Stomach smooth muscle (tissue), 2 donors: ENCODE results near the gene UQCRC1.

ENCODE experiments used
- H3K27ac ChIP-seq: one replicate; pipeline ENCODE4 v1.7.0; 2013; ENCODE audit warnings: mild to moderate bottlenecking, low read length, inconsistent platforms
- H3K27me3 ChIP-seq, 2 donors: one replicate each; pipeline ENCODE4 v1.7.0; 2013; ENCODE audit warnings: low read length in 2 of 2; ENCODE audit not compliant: insufficient read depth in 2 of 2, control insufficient read depth in 1 of 2
- H3K36me3 ChIP-seq, 2 donors: one replicate each; pipeline ENCODE4 v1.7.0; 2013; ENCODE audit warnings: low read length in 2 of 2; ENCODE audit not compliant: control insufficient read depth in 2 of 2, insufficient read depth in 2 of 2
- H3K4me1 ChIP-seq: one replicate; pipeline ENCODE4 v1.7.0; 2013; ENCODE audit warnings: low read length; ENCODE audit not compliant: control insufficient read depth, insufficient read depth
- H3K4me3 ChIP-seq, 2 donors: one replicate each; pipeline ENCODE4 v1.7.0; 2013; ENCODE audit warnings: low read length in 2 of 2
- H3K9ac ChIP-seq, 2 donors: one replicate each; pipeline ENCODE4 v1.7.0; 2013; ENCODE audit warnings: low read length in 2 of 2, mild to moderate bottlenecking in 1 of 2
- H3K9me3 ChIP-seq, 2 donors: one replicate each; pipeline ENCODE4 v1.7.0; 2013; ENCODE audit warnings: low read length in 2 of 2; ENCODE audit not compliant: control insufficient read depth in 2 of 2
- donor health status: healthy.
- donor health status: Pancreatic carcinoma.

The UQCRC1 gene

DNA sequence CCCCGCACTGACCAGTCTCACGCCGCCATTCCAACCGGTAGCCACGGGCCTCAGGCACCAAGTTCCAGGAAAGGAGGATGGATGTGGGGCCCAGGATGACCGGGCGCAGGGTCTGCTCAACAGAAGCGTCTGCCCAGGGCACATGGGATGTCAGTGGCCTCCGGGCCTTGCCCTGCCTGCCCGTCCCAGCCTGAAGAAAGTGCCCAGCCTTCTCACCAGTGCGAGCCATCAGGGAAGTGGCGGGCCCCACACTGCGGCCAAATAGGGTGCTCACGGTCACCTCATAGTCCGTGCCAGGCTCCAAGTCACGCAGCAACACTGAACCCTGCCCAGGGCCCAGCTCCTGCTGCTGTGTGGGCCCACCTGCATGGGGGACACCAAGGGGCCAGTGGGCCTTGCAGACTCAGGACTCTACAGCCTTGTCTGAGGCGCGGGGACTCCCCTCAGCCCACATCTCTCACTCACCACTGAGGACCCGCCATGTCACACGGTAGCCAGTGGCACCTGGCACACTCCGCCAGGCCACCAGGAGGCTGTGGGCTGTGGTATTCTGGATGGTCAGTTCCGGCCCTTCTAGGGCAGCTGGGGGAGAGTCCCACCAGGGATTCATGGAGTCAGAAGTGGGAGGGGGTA, 17.4 kb downstream of the UQCRC1 start:
- Histone ChIP-seq H3K27me3 (peaks cover 0 to 2% of the 10 kb centered on the region in 2 donors), H3K36me3 (peaks cover 0 to 3% of the 10 kb centered on the region in 2 donors), H3K9me3 (no peaks in the 10 kb centered on the region), H3K4me1 (peaks cover 25% of the 10 kb centered on the region), H3K27ac (no peak overlapping the region), H3K4me3 (no peak overlapping the region), H3K9ac (no peak overlapping the region)

DNA sequence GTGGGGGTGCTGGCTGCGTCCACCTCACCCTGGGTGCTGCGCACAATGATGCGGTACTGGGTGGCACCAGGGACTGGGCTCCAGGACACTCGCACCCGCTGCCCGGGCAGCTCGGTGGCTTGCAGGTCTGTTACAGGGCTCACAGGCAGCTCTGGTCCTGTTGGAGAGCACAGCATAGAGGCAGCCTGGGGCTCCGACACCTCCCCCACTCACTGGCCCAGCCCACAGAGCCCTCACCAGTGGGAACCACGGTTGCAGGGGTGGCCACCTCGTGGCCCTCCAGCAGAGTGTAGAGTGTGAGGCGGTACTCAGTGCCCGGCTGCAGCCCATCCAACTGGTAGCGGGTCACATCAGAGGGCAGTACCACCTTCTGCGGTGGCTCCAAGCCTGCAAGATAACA, 18.0 kb downstream of the UQCRC1 start:
- H3K27ac ChIP-seq: no peak overlapping the region
- H3K27me3 ChIP-seq: peaks cover 0 to 2% of the 10 kb centered on the region in 2 donors
- peaks cover 21% of the 10 kb centered on the region for H3K4me1 ChIP-seq
- no peak overlapping the region for H3K9ac ChIP-seq
- H3K4me3 ChIP-seq: no peak overlapping the region
- no peaks in the 10 kb centered on the region for H3K9me3 ChIP-seq
- H3K36me3 ChIP-seq: peaks cover 0 to 3% of the 10 kb centered on the region in 2 donors

DNA sequence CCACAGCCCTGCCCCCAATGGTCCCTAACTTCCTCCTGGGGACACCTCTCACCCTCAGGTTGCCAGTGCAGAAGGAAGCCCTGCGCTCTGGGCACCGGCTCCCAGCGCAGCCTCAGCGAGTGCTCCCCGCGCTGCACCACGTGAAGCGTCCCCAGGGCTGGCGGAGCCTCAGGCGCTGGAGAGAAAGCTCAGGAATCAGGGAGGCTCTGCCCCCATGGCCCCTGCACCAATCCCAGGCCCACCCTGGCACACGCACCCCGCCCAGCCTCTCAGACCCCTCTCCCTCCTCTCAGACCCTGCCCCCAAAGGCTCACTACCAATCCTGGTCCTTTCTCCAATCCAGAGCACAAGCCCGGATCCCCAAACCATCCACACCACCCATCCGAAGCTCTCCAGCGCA, 21.2 kb downstream of the UQCRC1 start:
- no peaks in the 10 kb centered on the region for H3K27me3 ChIP-seq
- no peaks in the 10 kb centered on the region for H3K9me3 ChIP-seq

DNA sequence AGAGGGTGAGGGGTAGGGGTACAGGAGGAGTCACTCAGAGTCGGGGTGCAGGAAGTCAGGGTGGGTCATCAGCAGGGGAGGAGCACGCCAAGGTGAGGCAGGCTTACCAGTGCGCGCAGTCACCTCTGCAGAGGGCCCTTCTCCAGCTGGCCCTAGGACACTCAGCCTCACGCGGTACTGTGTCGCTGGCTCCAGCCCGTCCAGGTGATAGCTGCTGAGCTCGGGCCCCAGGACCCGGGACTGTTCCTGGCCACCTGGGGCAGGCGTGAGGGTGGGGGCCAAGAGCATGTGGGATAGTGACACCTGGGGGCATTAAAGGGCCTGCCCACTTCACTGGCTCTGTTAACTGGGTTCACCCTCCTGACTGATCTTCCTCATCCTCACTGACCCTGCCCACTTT, 21.8 kb downstream of the UQCRC1 start:
- H3K4me1 ChIP-seq: no peaks in the 10 kb centered on the region
- no peak overlapping the region for H3K9ac ChIP-seq
- no peaks in the 10 kb centered on the region for H3K27me3 ChIP-seq
- H3K4me3 ChIP-seq: no peak overlapping the region
- peaks cover 0 to 3% of the 10 kb centered on the region in 2 donors for H3K36me3 ChIP-seq
- no peak overlapping the region for H3K27ac ChIP-seq
- no peaks in the 10 kb centered on the region for H3K9me3 ChIP-seq

More for the DNA sequence above, 21.2 kb downstream of the UQCRC1 start:
- Histone ChIP-seq H3K4me1 (no peaks in the 10 kb centered on the region), H3K9ac (no peak overlapping the region), H3K4me3 (no peak overlapping the region), H3K36me3 (peaks cover 0 to 3% of the 10 kb centered on the region in 2 donors), H3K27ac (no peak overlapping the region)

DNA sequence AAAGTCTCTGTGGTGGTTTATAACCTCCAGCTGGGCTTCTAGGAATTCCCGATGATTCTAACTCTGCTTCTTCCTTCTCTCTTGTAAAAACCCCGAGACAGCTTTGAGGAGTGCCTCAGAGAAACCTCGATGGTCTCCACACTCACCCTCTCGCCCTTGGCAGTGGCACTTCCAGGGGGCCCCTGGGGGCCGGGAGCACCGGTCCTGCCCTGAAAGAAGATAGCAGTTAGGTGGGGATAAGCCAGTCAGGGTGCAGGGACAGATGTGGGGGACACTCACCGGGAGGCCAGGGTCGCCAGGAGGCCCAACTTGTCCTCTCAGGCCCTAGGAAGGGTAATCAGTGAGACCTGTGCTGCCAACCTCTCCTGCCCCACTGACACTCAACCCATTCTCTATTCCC, 24.0 kb downstream of the UQCRC1 start:
- Histone ChIP-seq H3K4me1 (no peaks in the 10 kb centered on the region), H3K9me3 (no peaks in the 10 kb centered on the region), H3K27me3 (no peaks in the 10 kb centered on the region), H3K27ac (no peak overlapping the region), H3K4me3 (no peak overlapping the region), H3K9ac (no peak overlapping the region), H3K36me3 (peaks cover 0 to 3% of the 10 kb centered on the region in 2 donors)

DNA sequence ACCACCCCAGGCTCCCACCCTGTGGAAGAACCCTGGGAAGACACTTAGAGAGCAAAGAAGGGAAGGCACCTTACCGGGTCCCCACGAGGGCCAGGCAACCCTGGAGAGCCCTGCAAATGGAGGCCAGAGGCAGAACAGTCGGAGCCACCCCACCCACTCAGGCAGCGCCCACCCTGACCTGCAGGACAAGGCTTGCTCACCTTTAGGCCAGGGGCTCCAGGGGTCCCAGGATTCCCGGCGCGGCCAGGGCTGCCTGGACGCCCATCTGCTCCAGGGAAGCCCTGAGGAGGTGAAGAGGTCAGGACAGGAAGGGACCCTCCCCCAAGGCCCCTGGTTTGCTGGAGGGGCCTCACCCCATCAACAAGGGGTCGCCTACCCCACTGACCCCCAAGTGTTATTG, 24.6 kb downstream of the UQCRC1 start:
- Histone ChIP-seq H3K9ac (no peak overlapping the region), H3K27ac (no peak overlapping the region), H3K36me3 (peaks cover 0 to 3% of the 10 kb centered on the region in 2 donors), H3K27me3 (no peaks in the 10 kb centered on the region), H3K9me3 (no peaks in the 10 kb centered on the region), H3K4me1 (no peaks in the 10 kb centered on the region), H3K4me3 (no peak overlapping the region)

DNA sequence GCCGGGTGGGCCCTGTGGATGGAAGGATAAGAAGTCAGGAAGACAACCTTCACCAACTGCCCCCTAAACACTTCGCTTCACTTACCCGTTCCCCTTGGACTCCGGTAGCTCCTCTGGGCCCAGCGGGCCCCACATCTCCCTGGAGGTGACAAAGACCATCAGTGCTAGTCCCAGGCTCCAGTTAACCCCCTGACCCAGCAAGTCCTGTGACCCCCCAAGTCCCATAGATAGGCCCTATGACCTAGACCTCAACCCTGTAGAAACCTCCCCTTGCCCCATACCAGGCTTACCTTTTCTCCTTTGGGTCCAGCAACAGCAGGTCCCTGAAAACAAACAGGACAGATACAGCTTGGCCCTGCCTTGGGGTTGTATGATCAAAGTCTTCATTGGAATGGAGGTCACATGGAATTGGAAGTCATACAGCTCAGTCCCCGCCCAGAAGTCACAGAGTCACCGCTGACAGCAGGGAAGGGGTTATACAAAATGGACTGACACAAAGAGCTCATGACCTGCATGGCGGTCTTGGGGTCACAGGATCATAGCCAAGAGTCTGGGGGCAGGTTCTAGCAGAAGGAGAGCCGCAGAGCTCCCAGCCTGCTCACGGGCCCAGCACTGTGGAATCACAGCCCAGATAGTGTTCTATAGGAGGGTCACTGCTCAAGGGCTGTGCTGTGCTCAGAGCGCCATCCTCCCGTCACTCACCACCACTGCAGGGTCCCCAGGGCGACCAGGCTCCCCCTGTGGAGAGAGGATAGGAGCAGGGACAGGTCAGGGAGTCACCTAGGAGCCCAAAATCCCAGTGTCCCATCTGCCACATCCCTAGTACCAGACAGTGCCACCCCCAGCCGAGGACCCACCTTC, 27.6 kb downstream of the UQCRC1 start:
- H3K36me3 ChIP-seq: peaks cover 3 to 4% of the 10 kb centered on the region in 2 donors
- H3K27ac ChIP-seq: no peak overlapping the region
- no peaks in the 10 kb centered on the region for H3K27me3 ChIP-seq
- H3K9ac ChIP-seq: no peak overlapping the region
- H3K9me3 ChIP-seq: no peaks in the 10 kb centered on the region
- H3K4me3 ChIP-seq: no peak overlapping the region
- H3K4me1 ChIP-seq: no peaks in the 10 kb centered on the region

DNA sequence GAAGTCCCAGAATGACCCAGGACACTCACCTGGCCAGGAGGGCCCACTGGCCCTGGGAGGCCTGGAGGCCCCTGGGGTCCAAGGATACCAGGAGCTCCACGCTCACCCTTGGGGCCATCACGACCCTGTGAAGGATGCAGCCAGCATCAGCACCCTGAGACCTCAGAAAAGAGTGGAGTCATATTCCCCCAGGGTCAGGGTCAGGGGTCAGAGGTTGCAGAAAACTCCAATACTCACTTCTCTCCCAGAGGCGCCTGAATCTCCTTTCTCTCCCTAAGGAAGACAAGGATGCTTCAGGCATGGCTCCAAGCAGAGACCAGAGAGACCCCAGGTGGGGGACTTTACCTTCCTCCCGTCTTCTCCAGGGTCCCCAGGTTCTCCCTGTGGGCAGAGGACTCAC, 32.8 kb downstream of the UQCRC1 start:
- Histone ChIP-seq H3K36me3 (peaks cover 3 to 4% of the 10 kb centered on the region in 2 donors), H3K27me3 (no peaks in the 10 kb centered on the region), H3K9me3 (no peaks in the 10 kb centered on the region), H3K27ac (no peak overlapping the region), H3K4me1 (no peaks in the 10 kb centered on the region), H3K4me3 (no peak overlapping the region), H3K9ac (no peak overlapping the region)

DNA sequence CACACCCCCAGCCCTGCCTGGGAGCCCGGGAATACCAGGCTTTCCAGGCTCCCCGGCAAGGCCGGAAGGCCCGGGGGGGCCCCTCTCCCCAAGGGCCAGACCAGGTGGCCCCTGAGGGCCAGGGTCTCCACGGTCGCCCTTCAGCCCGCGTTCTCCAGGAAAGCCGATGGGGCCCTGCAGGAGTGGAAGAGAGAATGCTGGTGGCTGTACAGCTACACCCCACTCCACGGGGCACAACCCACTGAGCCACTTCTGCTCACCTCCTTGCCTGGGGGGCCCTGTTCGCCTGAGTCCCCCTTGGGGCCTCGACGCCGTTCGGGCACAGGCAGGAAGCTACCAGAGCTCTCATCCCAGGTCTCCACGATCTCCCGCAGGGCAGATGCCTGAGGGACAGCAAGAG, 34.1 kb downstream of the UQCRC1 start:
- Histone ChIP-seq H3K4me1 (no peaks in the 10 kb centered on the region), H3K27me3 (no peaks in the 10 kb centered on the region), H3K27ac (no peak overlapping the region), H3K9ac (no peak overlapping the region), H3K36me3 (peaks cover 3 to 4% of the 10 kb centered on the region in 2 donors), H3K9me3 (no peaks in the 10 kb centered on the region), H3K4me3 (no peak overlapping the region)

DNA sequence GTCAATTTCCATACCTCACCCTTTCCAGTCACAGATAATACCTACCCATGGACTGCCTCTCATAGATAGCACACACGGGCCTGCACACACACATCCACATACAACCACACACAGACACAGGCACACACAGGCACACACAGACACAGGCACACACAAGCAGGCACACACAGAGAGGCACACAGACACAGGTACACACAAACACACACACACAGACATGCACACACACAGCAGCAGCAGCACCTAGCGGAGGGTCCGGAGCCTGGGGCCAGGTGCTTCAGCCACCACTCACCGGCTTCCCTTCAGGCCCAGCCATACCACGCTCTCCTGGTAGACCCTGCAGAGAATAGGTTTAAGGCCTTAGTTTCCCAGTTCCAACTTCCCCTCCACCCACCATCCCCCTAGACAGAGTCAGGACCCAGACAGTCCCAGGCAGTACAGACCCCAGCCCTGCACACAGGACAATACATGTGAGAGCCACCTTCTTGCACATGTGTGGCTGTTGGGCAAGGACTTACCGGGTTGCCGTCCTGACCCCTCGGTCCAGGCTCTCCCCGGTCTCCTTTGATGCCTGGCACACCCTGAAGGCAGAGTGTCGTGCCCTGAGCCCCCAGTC, 35.4 kb downstream of the UQCRC1 start:
- H3K27me3 ChIP-seq: no peaks in the 10 kb centered on the region
- no peak overlapping the region for H3K27ac ChIP-seq
- H3K4me1 ChIP-seq: no peaks in the 10 kb centered on the region
- no peaks in the 10 kb centered on the region for H3K9me3 ChIP-seq
- peaks cover 3 to 4% of the 10 kb centered on the region in 2 donors for H3K36me3 ChIP-seq
- H3K9ac ChIP-seq: no peak overlapping the region
- H3K4me3 ChIP-seq: no peak overlapping the region
